Skeletal muscle satellite cell (primary cell): ENCODE results near the gene ADGRG2.
"Not testable (repeated sequence)": the region's sequence is repeated elsewhere in the genome, so short reads cannot be mapped to it uniquely, and the experiment has no call there.

Experiments used
- H3K27me3 ChIP-seq: 2 replicates; pipeline ENCODE4 v1.7.0; 2013; ENCODE audit warnings: low read length; ENCODE audit not compliant: control insufficient read depth, insufficient read depth
- H3K36me3 ChIP-seq: 2 replicates; pipeline ENCODE4 v1.7.0; 2013; ENCODE audit warnings: mild to moderate bottlenecking, control low read depth, low read length; ENCODE audit not compliant: insufficient read depth
- H3K4me1 ChIP-seq: 2 replicates; pipeline ENCODE4 v1.7.0; 2013; ENCODE audit warnings: low read length; ENCODE audit not compliant: control insufficient read depth, insufficient read depth
- H3K4me2 ChIP-seq: 2 replicates; pipeline ENCODE4 v1.7.0; 2013; ENCODE audit warnings: mild to moderate bottlenecking, low read length
- H3K4me3 ChIP-seq: 2 replicates; pipeline ENCODE4 v1.7.0; 2013; ENCODE audit warnings: low read length
- H3K9ac ChIP-seq: 2 replicates; pipeline ENCODE4 v1.7.0; 2013; ENCODE audit warnings: mild to moderate bottlenecking, low read depth, low read length, moderate library complexity
- H3K9me3 ChIP-seq: replicated peaks from 2 replicates; pipeline ENCODE4 v1.7.0; 2013; ENCODE audit warnings: mild to moderate bottlenecking, control low read depth, low read length

Gene ADGRG2

GRCh38 chrX:19072372-19072771, 49.9 kb downstream of the ADGRG2 start:
- Histone ChIP-seq H3K9me3 (no peaks in the 10 kb centered on the region), H3K36me3 (no peaks in the 10 kb centered on the region), H3K4me2 (no peak overlapping the region), H3K4me3 (no peak overlapping the region), H3K4me1 (no peaks in the 10 kb centered on the region), H3K9ac (no peak overlapping the region), H3K27me3 (no peaks in the 10 kb centered on the region)

GRCh38 chrX:19070555-19070994, 51.7 kb downstream of the ADGRG2 start:
- Histone ChIP-seq H3K36me3 (no peaks in the 10 kb centered on the region), H3K27me3 (no peaks in the 10 kb centered on the region), H3K9ac (no peak overlapping the region), H3K4me2 (no peak overlapping the region), H3K4me3 (no peak overlapping the region), H3K9me3 (no peaks in the 10 kb centered on the region), H3K4me1 (no peaks in the 10 kb centered on the region)

GRCh38 chrX:19066987-19067386, 55.3 kb downstream of the ADGRG2 start:
- H3K9ac ChIP-seq, H3K36me3 ChIP-seq, H3K27me3 ChIP-seq: not testable (repeated sequence)

GRCh38 chrX:19065535-19065934, 56.7 kb downstream of the ADGRG2 start:
- no peak overlapping the region for H3K4me3 ChIP-seq
- no peaks in the 10 kb centered on the region for H3K36me3 ChIP-seq

More at GRCh38 chrX:19066987-19067386, 55.3 kb downstream of the ADGRG2 start:
- H3K4me2 ChIP-seq, H3K4me3 ChIP-seq, H3K9me3 ChIP-seq, H3K4me1 ChIP-seq: not testable (repeated sequence)

GRCh38 chrX:19064175-19064574, 58.1 kb downstream of the ADGRG2 start:
- H3K4me2 ChIP-seq = no peak overlapping the region
- no peaks in the 10 kb centered on the region for H3K27me3 ChIP-seq
- no peak overlapping the region for H3K4me3 ChIP-seq
- H3K36me3 ChIP-seq = no peaks in the 10 kb centered on the region
- no peaks in the 10 kb centered on the region for H3K4me1 ChIP-seq
- H3K9ac ChIP-seq = no peak overlapping the region
- no peaks in the 10 kb centered on the region for H3K9me3 ChIP-seq

More at GRCh38 chrX:19065535-19065934, 56.7 kb downstream of the ADGRG2 start:
- Histone ChIP-seq H3K4me1 (no peaks in the 10 kb centered on the region), H3K4me2 (no peak overlapping the region), H3K9ac (no peak overlapping the region), H3K9me3 (no peaks in the 10 kb centered on the region), H3K27me3 (no peaks in the 10 kb centered on the region)

DNA sequence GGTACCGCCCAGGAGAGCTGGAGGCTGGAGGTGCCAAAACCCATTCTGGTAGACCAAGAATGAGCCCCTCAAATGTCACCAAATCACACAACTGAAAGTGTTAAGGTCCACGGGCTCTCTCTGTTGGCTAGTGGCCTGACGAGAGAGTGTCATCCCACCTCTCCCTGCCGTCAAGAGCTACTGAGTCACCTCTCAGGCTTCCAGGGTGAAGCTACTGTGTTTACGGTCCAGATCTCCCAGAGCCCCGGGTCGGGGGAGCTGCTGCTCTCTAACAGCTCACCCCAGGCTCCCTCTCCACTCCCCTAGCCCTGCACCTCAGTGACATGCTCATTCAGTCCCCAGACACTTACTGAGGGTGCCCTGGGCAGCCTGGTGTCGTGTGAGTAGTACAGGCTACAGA, 59.2 kb downstream of the ADGRG2 start:
- no peak overlapping the region for H3K4me3 ChIP-seq
- no peak overlapping the region for H3K4me2 ChIP-seq
- no peaks in the 10 kb centered on the region for H3K27me3 ChIP-seq
- no peaks in the 10 kb centered on the region for H3K9me3 ChIP-seq
- H3K9ac ChIP-seq = no peak overlapping the region
- no peaks in the 10 kb centered on the region for H3K36me3 ChIP-seq
- H3K4me1 ChIP-seq = no peaks in the 10 kb centered on the region

DNA sequence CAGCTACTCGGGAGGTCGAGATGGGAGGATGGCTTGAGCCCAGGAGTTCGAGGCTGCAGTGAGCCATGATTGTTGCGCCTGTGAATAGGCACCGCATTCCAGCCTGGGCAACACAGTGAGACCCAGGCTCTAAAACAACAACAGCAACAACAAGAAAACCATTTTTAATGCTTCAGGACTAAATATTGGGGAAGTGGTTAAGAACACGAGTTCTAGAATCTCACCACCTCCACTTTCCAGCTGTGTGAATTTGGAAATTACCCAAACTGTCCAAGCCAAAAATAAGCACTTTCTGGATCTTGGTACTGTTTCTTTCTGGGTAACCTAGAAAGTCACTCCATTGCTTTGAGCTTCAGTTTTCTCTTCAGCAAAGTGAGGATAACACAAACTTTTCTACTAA, 63.2 kb downstream of the ADGRG2 start:
- Histone ChIP-seq H3K9me3 (no peaks in the 10 kb centered on the region), H3K9ac (no peak overlapping the region), H3K4me1 (no peaks in the 10 kb centered on the region), H3K4me2 (no peak overlapping the region), H3K4me3 (no peak overlapping the region), H3K36me3 (no peaks in the 10 kb centered on the region), H3K27me3 (no peaks in the 10 kb centered on the region)

GRCh38 chrX:19057856-19058255, 64.4 kb downstream of the ADGRG2 start:
- H3K27me3 ChIP-seq = no peaks in the 10 kb centered on the region
- H3K4me2 ChIP-seq = no peak overlapping the region
- H3K4me3 ChIP-seq = no peak overlapping the region

GRCh38 chrX:19049110-19049509, 73.2 kb downstream of the ADGRG2 start:
- H3K4me3 ChIP-seq = no peak overlapping the region
- H3K9me3 ChIP-seq = peaks cover 3% of the 10 kb centered on the region
- H3K9ac ChIP-seq = no peak overlapping the region
- no peaks in the 10 kb centered on the region for H3K36me3 ChIP-seq
- no peak overlapping the region for H3K4me2 ChIP-seq
- peaks cover 7% of the 10 kb centered on the region for H3K4me1 ChIP-seq
- H3K27me3 ChIP-seq = no peaks in the 10 kb centered on the region

More at GRCh38 chrX:19057856-19058255, 64.4 kb downstream of the ADGRG2 start:
- Histone ChIP-seq H3K9me3 (no peaks in the 10 kb centered on the region), H3K36me3 (no peaks in the 10 kb centered on the region), H3K4me1 (no peaks in the 10 kb centered on the region), H3K9ac (no peak overlapping the region)

GRCh38 chrX:19046343-19047215, 75.7 kb downstream of the ADGRG2 start:
- Histone ChIP-seq H3K9ac (no peak overlapping the region), H3K9me3 (no peaks in the 10 kb centered on the region), H3K36me3 (no peaks in the 10 kb centered on the region), H3K4me1 (peaks cover 7% of the 10 kb centered on the region), H3K27me3 (no peaks in the 10 kb centered on the region), H3K4me2 (no peak overlapping the region), H3K4me3 (no peak overlapping the region)

DNA sequence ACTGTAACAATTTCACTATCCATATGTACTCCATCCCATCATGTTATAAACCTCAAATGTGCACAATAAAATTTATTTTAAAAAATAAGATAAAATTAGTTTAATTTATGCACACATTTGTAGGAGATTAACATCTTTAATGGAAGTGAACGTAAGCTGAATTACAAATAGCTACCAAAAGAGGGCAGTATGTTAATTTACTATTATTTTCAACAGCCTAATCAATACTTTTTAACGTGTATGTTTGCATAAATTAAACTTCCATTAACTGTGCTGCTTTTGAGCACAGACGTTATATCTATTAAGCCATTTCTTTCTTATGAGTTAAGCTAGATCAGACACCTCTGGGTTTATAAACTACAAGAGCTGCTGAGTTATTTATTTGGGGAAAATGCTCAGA, 81.9 kb downstream of the ADGRG2 start:
- H3K4me3 ChIP-seq = no peak overlapping the region
- H3K9me3 ChIP-seq = no peaks in the 10 kb centered on the region
- no peak overlapping the region for H3K4me2 ChIP-seq
- H3K4me1 ChIP-seq = no peaks in the 10 kb centered on the region
- H3K36me3 ChIP-seq = no peaks in the 10 kb centered on the region
- H3K9ac ChIP-seq = no peak overlapping the region
- H3K27me3 ChIP-seq = no peaks in the 10 kb centered on the region

GRCh38 chrX:19034025-19034424, 88.2 kb downstream of the ADGRG2 start:
- H3K4me1 ChIP-seq = no peaks in the 10 kb centered on the region
- H3K9ac ChIP-seq = no peak overlapping the region
- no peaks in the 10 kb centered on the region for H3K9me3 ChIP-seq
- H3K4me2 ChIP-seq = no peak overlapping the region
- no peak overlapping the region for H3K4me3 ChIP-seq
- H3K36me3 ChIP-seq = no peaks in the 10 kb centered on the region
- no peaks in the 10 kb centered on the region for H3K27me3 ChIP-seq
